GM21390 (cell line): ENCODE data around the gene CSNK2A2.

ENCODE experiments used
- ATAC-seq: cut with Tn5 transposase; IDR thresholded peaks from one replicate; pipeline ENCODE4 v1.9.1; 2021; ENCODE audit not compliant: unreplicated experiment

Gene CSNK2A2

DNA sequence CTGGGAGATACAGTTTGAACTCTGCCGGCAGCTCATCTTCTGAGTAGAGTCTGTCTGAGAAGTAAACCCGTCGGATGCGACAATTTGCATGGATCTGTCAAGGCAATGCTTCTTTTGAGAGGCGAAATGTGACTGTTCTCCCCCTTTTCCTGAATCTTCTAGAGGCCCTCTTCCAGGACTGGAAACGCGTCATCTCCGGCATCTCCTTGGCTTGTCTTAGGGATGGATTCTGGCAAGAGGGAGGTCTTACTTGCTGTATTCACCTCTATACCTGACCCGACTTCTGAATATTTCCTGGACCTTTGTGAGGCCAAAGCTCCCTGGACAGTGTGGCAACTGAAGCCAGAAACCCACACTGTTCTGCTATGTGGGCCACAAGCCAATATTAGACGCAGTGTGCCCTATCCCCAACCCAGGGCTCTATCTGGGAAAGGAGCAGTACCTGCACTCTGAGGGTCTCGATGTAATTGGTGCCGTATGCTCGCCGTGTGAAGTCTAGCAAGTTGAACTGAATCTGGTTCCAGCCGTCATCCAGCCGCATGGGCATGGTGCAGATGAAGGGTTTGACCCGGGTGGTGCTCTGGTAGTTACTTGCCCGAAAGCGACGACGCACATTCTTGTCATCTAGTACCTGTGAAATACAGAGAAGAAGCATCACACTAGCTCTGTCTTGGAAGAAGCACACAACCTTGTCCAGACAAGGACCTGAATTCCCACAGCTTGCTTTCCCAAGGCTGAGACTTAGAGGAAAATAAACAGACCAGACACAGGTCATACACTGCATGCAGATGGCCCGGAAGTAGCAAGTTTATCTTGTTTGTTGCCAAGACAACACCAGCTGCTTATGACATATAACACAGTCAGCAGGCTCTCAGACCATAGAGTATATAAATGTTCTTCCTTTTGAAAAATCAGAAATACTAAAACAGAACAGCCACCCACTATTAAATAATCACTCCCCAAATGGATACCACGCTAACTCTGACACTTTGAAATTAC, 82.8 kb downstream of the CSNK2A2 start:
- no peak for ATAC-seq

DNA sequence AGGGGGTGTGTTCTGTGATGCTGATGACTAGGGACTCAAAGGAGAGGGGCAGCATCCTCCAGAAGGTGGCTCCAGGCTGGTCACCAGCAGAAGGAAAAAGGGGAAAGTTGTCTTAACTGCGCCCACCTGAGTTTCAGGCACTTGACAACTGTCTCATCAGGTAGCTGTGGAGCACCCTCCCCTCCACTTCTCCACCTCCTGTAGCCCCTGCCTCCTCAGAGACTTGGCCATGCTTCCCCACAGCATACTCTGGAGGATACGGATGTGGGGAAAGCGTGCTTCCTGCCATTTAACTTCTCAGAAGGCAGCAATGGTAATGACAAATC, 86.6 kb downstream of the CSNK2A2 start:
- no peak for ATAC-seq

DNA sequence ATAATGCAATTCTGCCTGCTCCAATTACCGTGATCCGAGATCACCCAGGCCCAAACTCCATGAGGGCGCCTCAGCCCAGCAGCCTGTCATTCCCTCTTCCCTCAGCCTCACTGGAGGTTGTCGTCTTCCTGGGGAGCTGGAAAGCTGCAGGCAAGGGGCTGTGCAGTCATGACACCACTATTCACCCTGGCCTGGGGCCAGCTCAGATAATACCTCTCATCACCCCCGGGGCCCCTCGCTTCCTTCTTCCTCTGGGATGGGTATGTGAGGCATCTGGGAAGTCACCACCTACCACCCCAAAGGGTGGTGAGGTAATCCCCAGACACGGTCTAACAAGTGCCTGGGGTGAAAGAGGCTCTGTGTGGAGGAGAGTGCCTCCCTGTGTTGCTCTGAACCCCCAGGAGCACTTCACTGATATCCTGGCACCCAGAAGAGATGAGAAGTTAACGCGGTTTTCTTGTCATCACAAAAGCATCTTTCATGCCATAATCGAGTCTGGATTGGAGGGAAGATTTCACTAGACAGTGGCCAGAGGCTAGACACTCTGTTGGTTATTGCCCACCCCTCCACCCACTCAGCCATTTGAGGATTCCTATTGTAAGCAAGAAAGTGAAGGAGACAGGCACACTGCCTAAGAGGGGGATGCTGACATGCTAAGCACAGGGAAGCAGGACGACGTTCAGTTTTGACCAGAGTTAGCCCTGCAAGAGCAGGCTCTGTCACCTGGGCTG, 87.2 kb downstream of the CSNK2A2 start:
- ATAC-seq = no peak

DNA sequence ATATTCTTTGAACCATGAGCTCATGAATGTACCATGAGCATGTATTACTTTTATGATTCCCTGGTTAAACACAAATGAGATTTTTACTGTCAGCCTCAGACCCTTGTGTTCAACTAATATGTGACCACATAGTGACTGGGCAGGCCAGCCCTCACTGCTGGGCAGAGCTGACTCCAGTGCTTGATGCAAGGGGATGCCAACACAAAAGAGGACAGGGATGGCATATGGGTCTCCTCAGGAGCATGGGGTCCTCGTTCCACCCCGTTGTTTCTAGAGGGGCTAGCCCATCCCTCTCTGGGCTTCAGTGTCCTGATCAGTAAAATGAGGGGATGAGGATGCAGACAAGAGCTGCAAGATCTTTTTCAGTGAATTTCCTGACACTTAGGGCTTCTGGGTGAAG, 88.0 kb downstream of the CSNK2A2 start:
- ATAC-seq = no peak

DNA sequence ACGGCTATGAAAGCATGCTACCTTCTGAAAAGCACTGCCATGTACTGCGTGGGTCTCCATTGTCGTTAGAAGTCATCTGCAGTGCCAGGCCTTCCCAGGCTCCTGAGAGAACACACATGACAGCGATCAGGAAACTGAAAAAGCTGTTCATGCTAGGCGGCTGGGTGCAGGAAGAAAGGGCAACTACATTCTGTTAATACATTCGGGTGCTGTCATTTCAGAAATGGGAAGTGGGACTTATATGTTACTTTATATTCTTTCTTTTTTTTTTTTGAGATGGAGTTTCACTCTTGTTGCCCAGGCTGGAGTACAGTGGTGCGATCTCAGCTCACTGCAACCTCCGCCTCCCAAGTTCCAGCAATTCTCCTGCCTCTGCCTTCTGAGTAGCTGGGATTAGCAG, 88.6 kb downstream of the CSNK2A2 start:
- no peak for ATAC-seq
